HepG2 (cell line): Measurements from ENCODE around the gene FAM83C. TPM values are rescaled to one million over a fixed set of nuclear protein-coding genes. Genes with fewer than 3 reads are reported as not detected.
A peak's percentile ranks its signal among the peaks of the same experiment; 100 is the strongest.

Source experiments
- ERF ChIP-seq: IDR thresholded peaks from 2 replicates; pipeline ENCODE4 v1.6.1; 2018; ENCODE audit warnings: missing biosample characterization, missing genetic modification reagents
- FOSL2 ChIP-seq: sonication (generic); formaldehyde crosslinking; IDR thresholded peaks from 2 replicates; pipeline ENCODE4 v1.4.0; 2020; ENCODE audit warnings: missing genetic modification reagents
- GABPB1 ChIP-seq: IDR thresholded peaks from 2 replicates; pipeline ENCODE4 v1.6.1; 2016; ENCODE audit warnings: mild to moderate bottlenecking, missing genetic modification reagents, moderate library complexity, missing compliant biosample characterization
- ISL2 ChIP-seq: sonication (generic); formaldehyde crosslinking; IDR thresholded peaks from 2 replicates; pipeline ENCODE4 v1.5.0; 2020; ENCODE audit warnings: missing genetic modification reagents
- KDM3A ChIP-seq: IDR thresholded peaks from 2 replicates; pipeline ENCODE4 v1.6.1; 2018; ENCODE audit warnings: low read depth, missing compliant biosample characterization
- NCOR1 ChIP-seq: fragments of 200-600 bp; sonication (generic); IDR thresholded peaks from 2 replicates; pipeline ENCODE4 v1.7.0; 2017; ENCODE audit warnings: antibody characterized with exemption, low read length, borderline replicate concordance
- PITX1 ChIP-seq: sonication (generic); formaldehyde crosslinking; IDR thresholded peaks from 2 replicates; pipeline ENCODE4 v1.5.1; 2020; ENCODE audit warnings: mild to moderate bottlenecking, missing genetic modification reagents
- SCMH1 ChIP-seq: sonication (generic); formaldehyde crosslinking; IDR thresholded peaks from 2 replicates; pipeline ENCODE4 v1.9.0; 2021; ENCODE audit warnings: missing genetic modification reagents, mild to moderate bottlenecking, borderline replicate concordance
- SOX6 ChIP-seq, 2 experiments: fragments of 450-650 bp in 1 of 2; sonication (generic) in 1 of 2; formaldehyde crosslinking in 1 of 2; IDR thresholded peaks; 2 replicates each; pipeline versions ENCODE4 v1.4.0 to v1.6.1; 2017 to 2020; ENCODE audit warnings: antibody characterized with exemption in 1 of 2, mild to moderate bottlenecking in 1 of 2, missing genetic modification reagents in 1 of 2
- SP1 ChIP-seq, 2 experiments: fragments of 450-650 bp in 1 of 2; sonication (generic) in 1 of 2; formaldehyde crosslinking in 1 of 2; IDR thresholded peaks; 2 replicates each; pipeline versions ENCODE4 v1.4.0 to v1.6.1; 2016 to 2020; ENCODE audit warnings: missing genetic modification reagents in 1 of 2
- ZBTB34 ChIP-seq: sonication (generic); formaldehyde crosslinking; IDR thresholded peaks from 2 replicates; pipeline ENCODE4 v1.8.0; 2022; ENCODE audit warnings: mild to moderate bottlenecking, missing genetic modification reagents
- ZBTB40 ChIP-seq, 2 experiments: fragments of 450-650 bp in 1 of 2; sonication (generic) in 1 of 2; formaldehyde crosslinking in 1 of 2; IDR thresholded peaks; 2 replicates each; pipeline versions ENCODE4 v1.6.1 to v1.8.0; 2016 to 2022; ENCODE audit warnings: antibody characterized with exemption in 1 of 2, mild to moderate bottlenecking in 1 of 2, missing genetic modification reagents in 1 of 2
- ZFP91 ChIP-seq: sonication (generic); formaldehyde crosslinking; IDR thresholded peaks from 2 replicates; pipeline ENCODE4 v1.9.0; 2022; ENCODE audit warnings: missing genetic modification reagents, mild to moderate bottlenecking, borderline replicate concordance
- ZKSCAN1 ChIP-seq: fragments of 150-350 bp; IDR thresholded peaks from 2 replicates; pipeline ENCODE4 v1.6.1; 2014; ENCODE audit warnings: low read length
- ZNF205 ChIP-seq: IDR thresholded peaks from 2 replicates; pipeline ENCODE4 v1.6.1; 2018; ENCODE audit warnings: missing biosample characterization, missing genetic modification reagents
- ZNF7 ChIP-seq: IDR thresholded peaks from 2 replicates; pipeline ENCODE4 v1.6.1; 2016; ENCODE audit warnings: missing biosample characterization, missing genetic modification reagents
- ZNF709 ChIP-seq: sonication (generic); formaldehyde crosslinking; IDR thresholded peaks from 2 replicates; pipeline ENCODE4 v1.5.0; 2020; ENCODE audit warnings: mild to moderate bottlenecking, missing genetic modification reagents
- polyA plus RNA-seq, 8 experiments: library from polyadenylated mRNA; depleted of rRNA in 3 of 8; stranded (reverse) in 7 of 8; unstranded in 1 of 8; fragments of >200 nt; fragmentation: Illumina TruSeq in 4 of 8; extraction: Trizol in 4 of 8; gene quantifications; 2 replicates each; pipeline versions ENCODE4 v1.2.1 to v1.2.3, GENCODE V29; 2011 to 2016; ENCODE audit warnings: low read depth in 4 of 8, missing spikeins in 1 of 8, mixed read lengths in 1 of 8; ENCODE audit not compliant: insufficient read depth in 1 of 8
- total RNA-seq, 5 experiments: library from RNA; depleted of rRNA; stranded (reverse); fragments of >200 nt; fragmentation: Illumina TruSeq; extraction: Trizol; gene quantifications; 2 replicates each; pipeline ENCODE4 v1.2.3, GENCODE V29; 2016; ENCODE audit warnings: low read depth in 1 of 5

FAM83C gene
- total and polyA plus RNA-seq, 2 of the 13 experiments (the other 11 are each of a cell fraction or from before 2014, with no cell fraction given) = 0.04 TPM; not detected in 1

DNA sequence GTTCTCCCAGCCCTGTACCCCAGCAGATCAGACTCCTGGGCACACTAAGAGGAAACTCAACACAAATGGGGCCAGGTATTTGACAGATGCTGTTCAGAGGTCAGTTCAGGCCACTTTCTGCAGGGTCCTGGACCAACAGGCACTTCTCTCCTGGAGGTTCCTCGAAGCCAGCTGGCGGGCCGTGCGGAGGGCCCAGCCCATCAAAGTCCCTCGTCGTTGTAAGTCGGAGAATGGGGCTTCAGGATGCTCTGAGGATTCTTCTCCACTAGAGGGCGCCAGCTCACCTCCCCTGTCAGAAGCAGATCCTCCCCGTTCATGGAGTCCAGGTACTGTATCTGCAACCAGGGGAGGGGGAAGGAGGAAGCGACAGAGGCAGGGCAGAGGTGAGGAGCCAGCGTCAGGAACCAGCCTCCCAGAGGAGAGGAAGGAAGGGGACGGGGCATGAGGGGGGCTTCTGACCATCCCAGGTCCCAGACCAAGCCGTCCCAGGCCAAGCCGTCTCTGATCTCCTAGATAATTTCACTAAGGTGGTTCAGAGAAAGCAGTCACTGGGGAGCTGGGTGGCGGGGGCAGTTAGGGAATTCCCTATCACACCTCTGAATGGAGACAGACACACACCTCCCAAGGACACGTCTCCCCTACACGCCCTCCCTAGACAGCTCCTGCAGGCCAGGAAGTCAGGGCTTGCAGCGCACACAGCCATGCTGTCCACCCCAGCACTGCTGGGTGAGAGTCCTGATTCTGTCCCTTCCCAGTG is 11.7 kb upstream of the FAM83C start (continued):
- no peak for TF ChIP-seq ZBTB40 (IDR thresholded peaks at IDR 0.05)
- TF ChIP-seq ZBTB40 (CRISPR knock-in tag; IDR thresholded peaks at IDR 0.05) = no peak
- TF ChIP-seq ERF = peak; percentile 97
- 0 out of 2 replicates have a peak, but pooled peaks have one; percentile 41 for TF ChIP-seq ZKSCAN1
- TF ChIP-seq ZNF709 (CRISPR knock-in tag) = 0 out of 2 replicates have a peak, but pooled peaks have one; percentile 42
- TF ChIP-seq SP1 (IDR thresholded peaks at IDR 0.05) = no peak
- peak; percentile 43; the same call in 1 of the 2 replicates for TF ChIP-seq SP1 (CRISPR knock-in tag; IDR thresholded peaks at IDR 0.05)
- TF ChIP-seq KDM3A (CRISPR knock-in tag) = peak; percentile 93; the same call in 1 of the 2 replicates
- TF ChIP-seq PITX1 = peak; percentile 66; the same call in 1 of the 2 replicates
- no peak for TF ChIP-seq SOX6 (IDR thresholded peaks at IDR 0.05)
- TF ChIP-seq SOX6 (CRISPR knock-in tag; IDR thresholded peaks at IDR 0.05) = peak; percentile 32; the same call in 1 of the 2 replicates
- TF ChIP-seq NCOR1 = no peak
- peak; percentile 64 for TF ChIP-seq GABPB1 (CRISPR knock-in tag)
- no peak for TF ChIP-seq ZNF7 (CRISPR knock-in tag)
- TF ChIP-seq ZFP91 (CRISPR knock-in tag) = peak; percentile 72
- no peak for TF ChIP-seq SCMH1 (CRISPR knock-in tag)
- TF ChIP-seq ISL2 (CRISPR knock-in tag) = peak; percentile 59; the same call in 1 of the 2 replicates
- no peak for TF ChIP-seq ZBTB34
- peak; percentile 90 for TF ChIP-seq ZNF205 (CRISPR knock-in tag)
- peak; percentile 66 for TF ChIP-seq FOSL2 (CRISPR knock-in tag)
